A673 (cell line): ENCODE data around the gene SOX5.

ENCODE experiments used
- CTCF ChIP-seq: fragments of 300-800, 200-600 bp; sonication (generic); conservative IDR thresholded peaks from 2 replicates; pipeline ENCODE4 v1.5.1; 2017; ENCODE audit warnings: low read depth, mild to moderate bottlenecking, antibody characterized with exemption, low read length, moderate library complexity, mixed read lengths
- EZH2 ChIP-seq: fragments of 200-600 bp; sonication (generic); IDR thresholded peaks from 2 replicates; pipeline ENCODE4 v1.6.1; 2017; ENCODE audit warnings: borderline replicate concordance, low read depth, mild to moderate bottlenecking, mixed read lengths, antibody characterized with exemption, low read length; ENCODE audit not compliant: poor library complexity, severe bottlenecking

- no peak for TF ChIP-seq CTCF
- TF ChIP-seq EZH2: no peak
These were observed 179.1 kb downstream of the SOX5 start for GRCh38 chr12:23770202-23770938.
